ENCODE results near the gene EXD1. TPM values are rescaled to one million over a fixed set of nuclear protein-coding genes. Genes with fewer than 3 reads are reported as not detected.

Gene EXD1
- polyA plus RNA-seq, 2 of the 4 experiments (the other 2 are of a cell fraction): 0.14 to 0.39 TPM

- 86% methylated on average over 5 of the region's 7 CpGs for WGBS (ENCODE audit: missing lambda C conversion rate)
- no peak for TF ChIP-seq MYC (IDR thresholded peaks at IDR 0.05; ENCODE audit: borderline replicate concordance, low read length)
- no peak for TF ChIP-seq JUNB (IDR thresholded peaks at IDR 0.05)
- no peak for TF ChIP-seq BHLHE40 (IDR thresholded peaks at IDR 0.05; ENCODE audit: low read depth, low read length)
- TF ChIP-seq NR3C1 (IDR thresholded peaks at IDR 0.05): no peak
- no peak for TF ChIP-seq KDM5A (IDR thresholded peaks at IDR 0.05)
- no peak for TF ChIP-seq REST (IDR thresholded peaks at IDR 0.05)
- TF ChIP-seq ELK1 (IDR thresholded peaks at IDR 0.05; ENCODE audit: low read depth, low read length): no peak
- TF ChIP-seq CBX2 (IDR thresholded peaks at IDR 0.05; ENCODE audit: borderline replicate concordance, low read depth): no peak
- TF ChIP-seq HOXB5 (CRISPR knock-in tag; IDR thresholded peaks at IDR 0.05): no peak
- TF ChIP-seq CEBPB (IDR thresholded peaks at IDR 0.05): no peak
- no peak for TF ChIP-seq EHMT2 (IDR thresholded peaks at IDR 0.05; ENCODE audit: low read depth)
- TF ChIP-seq GATA3 (IDR thresholded peaks at IDR 0.05; ENCODE audit: borderline replicate concordance): no peak
- no peak for TF ChIP-seq RARB (CRISPR knock-in tag; IDR thresholded peaks at IDR 0.05)
- no peak for TF ChIP-seq NPAS2 (CRISPR knock-in tag; IDR thresholded peaks at IDR 0.05; ENCODE audit: borderline replicate concordance)
- H3K4me3 ChIP-seq: no peak overlapping the region
- H3K4me2 ChIP-seq: no peak overlapping the region
- ATAC-seq (no peak), FAIRE-seq (no peak), DNase-seq (ENCODE audit: low read depth in 1 of 2, low spot score in 1 of 2) (no peak)
- H3K27ac ChIP-seq: no peak overlapping the region
- no peaks in the 10 kb centered on the region for H3K4me1 ChIP-seq
- no peaks in the 10 kb centered on the region for H3K9me3 ChIP-seq
- ChIA-PET POLR2A (no interaction called here), CTCF (interaction anchor here (2.1 kb wide), 1 partner anchor 18 kb away, joined by 11 read pairs; no protein-coding TSS in a partner anchor)
Measured at GRCh38 chr15:41203395-41203794, 27.2 kb downstream of the EXD1 start.

DNA sequence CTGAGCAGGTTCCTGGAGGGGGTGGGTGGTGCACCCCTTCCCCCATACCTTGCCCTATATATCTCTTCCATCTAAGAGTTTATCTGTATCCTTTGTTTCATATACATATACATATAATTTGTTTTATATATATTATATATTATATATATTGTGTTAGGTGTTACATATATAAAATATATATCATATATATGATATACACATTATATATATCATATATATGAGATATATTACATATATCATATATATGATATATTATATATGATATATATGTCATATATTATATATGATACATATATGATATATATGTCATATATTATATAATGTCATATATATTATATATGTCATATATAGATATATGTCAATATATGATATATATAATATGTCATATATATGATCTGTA lies 31.1 kb downstream of the EXD1 start:
- ATAC-seq: no peak
- no peaks in the 10 kb centered on the region for H3K9me3 ChIP-seq
- no peak for DNase-seq (ENCODE audit: low read depth in 1 of 2, low spot score in 1 of 2)
- no peak overlapping the region for H3K4me3 ChIP-seq
- no peaks in the 10 kb centered on the region for H3K4me1 ChIP-seq
- no peak for TF ChIP-seq NR3C1 (IDR thresholded peaks at IDR 0.05)
- no peak for TF ChIP-seq EHMT2 (IDR thresholded peaks at IDR 0.05; ENCODE audit: low read depth)
- no peak for TF ChIP-seq NPAS2 (CRISPR knock-in tag; IDR thresholded peaks at IDR 0.05; ENCODE audit: borderline replicate concordance)
- TF ChIP-seq FOSL2 (IDR thresholded peaks at IDR 0.05): no peak
- TF ChIP-seq FOSL2 (CRISPR knock-in tag; IDR thresholded peaks at IDR 0.05): no peak
- TF ChIP-seq JUN (IDR thresholded peaks at IDR 0.05): no peak
- TF ChIP-seq RNF2 (IDR thresholded peaks at IDR 0.05; ENCODE audit: borderline replicate concordance, low read depth): no peak
- FAIRE-seq: no peak
- CTCF ChIA-PET: interaction anchor here (2.9 kb wide), 1 partner anchor 15 kb away, joined by 8 read pairs; no protein-coding TSS in a partner anchor
- no peak overlapping the region for H3K27ac ChIP-seq
- POLR2A ChIA-PET: no interaction called here
- no peak overlapping the region for H3K4me2 ChIP-seq

GRCh38 chr15:41194444-41194843 lies 36.1 kb downstream of the EXD1 start:
- Histone ChIP-seq H3K4me3 (no peak overlapping the region), H3K9me3 (no peaks in the 10 kb centered on the region), H3K27ac (no peak overlapping the region), H3K4me2 (no peak overlapping the region), H3K4me1 (no peaks in the 10 kb centered on the region)
- ChIA-PET CTCF (interaction anchor here (1.4 to 2.3 kb wide), 2 partner anchors 10 to 252 kb away, joined by 3 to 10 read pairs; no protein-coding TSS in a partner anchor), POLR2A (no interaction called here)
- TF ChIP-seq EP300 (IDR thresholded peaks at IDR 0.05) (no peak), MYC (IDR thresholded peaks at IDR 0.05; ENCODE audit: borderline replicate concordance, low read length) (no peak), POLR2A (IDR thresholded peaks at IDR 0.05; ENCODE audit: low read length) (no peak)
- FAIRE-seq: no peak
- DNase-seq (ENCODE audit: low read depth in 1 of 2, low spot score in 1 of 2): no peak
- ATAC-seq: no peak
- 86% methylated on average over 1 of the region's 1 CpG for WGBS (ENCODE audit: missing lambda C conversion rate)

All from A549 (cell line).